ENCODE results near the gene TIMP2.

- TF ChIP-seq EZH2 (IDR thresholded peaks at IDR 0.05; ENCODE audit: borderline replicate concordance, low read length) (no peak), CTCF (conservative IDR thresholded peaks at IDR 0.05 in 1 of 2, IDR thresholded peaks at IDR 0.05 in 1 of 2; ENCODE audit: extremely low read depth in 1 of 2, insufficient read depth in 1 of 2, low read depth in 1 of 2, low read length in 2 of 2) (no peak)
These were observed 49.0 kb downstream of the TIMP2 start for GRCh38 chr17:78876094-78876597.
